Gastrocnemius medialis (tissue), 4 donors: Measurements from ENCODE around the gene CPLX1.

ENCODE experiments used
- CTCF ChIP-seq, 5 experiments: fragments of 450-650 bp in 3 of 5; fragments of 200-600 bp in 2 of 5; sonication (generic) in 2 of 5; IDR thresholded peaks in 4 of 5; conservative IDR thresholded peaks in 1 of 5; 1 replicate in 4 of 5; 2 replicates in 1 of 5; pipeline ENCODE4 v1.5.1; 2016 to 2019; ENCODE audit warnings: antibody characterized with exemption in 5 of 5, mild to moderate bottlenecking in 3 of 5, moderate library complexity in 3 of 5
- POLR2A ChIP-seq, 2 donors: fragments of 450-650 bp; IDR thresholded peaks; one replicate each; pipeline ENCODE4 v1.6.1; 2017; ENCODE audit warnings: antibody characterized with exemption in 2 of 2, mild to moderate bottlenecking in 2 of 2, moderate library complexity in 2 of 2

- no peak for TF ChIP-seq POLR2A (IDR thresholded peaks at IDR 0.05)
- no peak for TF ChIP-seq CTCF (IDR thresholded peaks at IDR 0.05 in 4 of 5, conservative IDR thresholded peaks at IDR 0.05 in 1 of 5)
Observed at GRCh38 chr4:757111-757510, 68.8 kb downstream of the CPLX1 start.
